Astrocyte (in vitro differentiated cells and primary cell): Measurements from ENCODE around the gene RAD51B. TPM values are rescaled to one million over a fixed set of nuclear protein-coding genes. Genes with fewer than 3 reads are reported as not detected.

Experiments
- DNase-seq: peaks from one replicate; pipeline ENCODE4 v3.0.0-alpha.2; 2010; ENCODE audit warnings: low read depth
- FAIRE-seq: peaks from 2 replicates; lab custom pipeline; 2011; peaks lifted over from hg19 to GRCh38; lab: Jason Lieb, UNC
- H2AFZ ChIP-seq: 2 replicates; pipeline ENCODE4 v1.6.0; 2012; ENCODE audit warnings: low read depth, low read length, inconsistent platforms
- H3K27ac ChIP-seq: 2 replicates; pipeline ENCODE4 v1.5.1; 2011; ENCODE audit warnings: low read depth, low read length, inconsistent platforms
- H3K27me3 ChIP-seq: 2 replicates; pipeline ENCODE4 v1.6.0; 2011; ENCODE audit warnings: low read length, inconsistent platforms; ENCODE audit not compliant: insufficient read depth
- H3K36me3 ChIP-seq: 2 replicates; pipeline ENCODE4 v1.5.1; 2011; ENCODE audit warnings: low read length, inconsistent platforms; ENCODE audit not compliant: insufficient read depth
- H3K4me1 ChIP-seq: 2 replicates; pipeline ENCODE4 v1.5.1; 2011; ENCODE audit warnings: low read length, inconsistent platforms; ENCODE audit not compliant: insufficient read depth
- H3K4me2 ChIP-seq: 2 replicates; pipeline ENCODE4 v1.6.0; 2012; ENCODE audit warnings: low read length, inconsistent platforms
- H3K4me3 ChIP-seq: 2 replicates; pipeline ENCODE4 v1.5.1; 2011; ENCODE audit warnings: low read depth, mild to moderate bottlenecking, low read length, inconsistent platforms; ENCODE audit not compliant: insufficient read depth
- H3K79me2 ChIP-seq: 2 replicates; pipeline ENCODE4 v1.6.0; 2012; ENCODE audit warnings: mild to moderate bottlenecking, low read length, inconsistent platforms; ENCODE audit not compliant: insufficient read depth
- H3K9ac ChIP-seq: 2 replicates; pipeline ENCODE4 v1.6.0; 2012; ENCODE audit warnings: mild to moderate bottlenecking, low read length, inconsistent platforms
- H3K9me3 ChIP-seq: 2 replicates; pipeline ENCODE4 v1.5.1; 2012; ENCODE audit warnings: low read depth, mild to moderate bottlenecking, low read length, inconsistent platforms; ENCODE audit not compliant: insufficient read depth
- H4K20me1 ChIP-seq: 2 replicates; pipeline ENCODE4 v1.6.0; 2012; ENCODE audit warnings: low read length, inconsistent platforms; ENCODE audit not compliant: insufficient read depth
- H3K27ac Mint-ChIP-seq: one replicate; pipeline ENCODE4 v1.8.0; 2021; ENCODE audit warnings: mild to moderate bottlenecking, mixed read lengths; ENCODE audit not compliant: unreplicated experiment
- H3K27me3 Mint-ChIP-seq: one replicate; pipeline ENCODE4 v1.8.0; 2021; ENCODE audit warnings: low read depth, mixed read lengths; ENCODE audit not compliant: unreplicated experiment
- H3K36me3 Mint-ChIP-seq: one replicate; pipeline ENCODE4 v1.8.0; 2021; ENCODE audit warnings: low read depth, mixed read lengths; ENCODE audit not compliant: unreplicated experiment
- H3K4me1 Mint-ChIP-seq: one replicate; pipeline ENCODE4 v1.8.0; 2021; ENCODE audit warnings: low read depth, mixed read lengths; ENCODE audit not compliant: unreplicated experiment
- H3K4me3 Mint-ChIP-seq: one replicate; pipeline ENCODE4 v1.8.0; 2021; ENCODE audit warnings: mild to moderate bottlenecking, moderate library complexity, mixed read lengths; ENCODE audit not compliant: unreplicated experiment
- H3K9me3 Mint-ChIP-seq: one replicate; pipeline ENCODE4 v1.8.0; 2021; ENCODE audit warnings: mild to moderate bottlenecking, mixed read lengths; ENCODE audit not compliant: unreplicated experiment
- EZH2 ChIP-seq: IDR thresholded peaks from 2 replicates; pipeline ENCODE4 v1.6.1; 2012; ENCODE audit warnings: mild to moderate bottlenecking, low read length, inconsistent platforms; ENCODE audit not compliant: insufficient read depth
- total RNA-seq: library from RNA; stranded (reverse); gene quantifications from 2 replicates; pipeline ENCODE4 v1.2.1, GENCODE V29; 2021
- TF ChIP-seq, protein P1 (sequence below): IDR thresholded peaks from 2 replicates; pipeline ENCODE4 v1.5.1; 2011; ENCODE audit warnings: low read depth, mild to moderate bottlenecking, inconsistent platforms, low read length, moderate library complexity; ENCODE audit not compliant: insufficient read depth

The RAD51B gene
- total RNA-seq, 1 donor from 2014 or later, result 10.8 TPM

DNA sequence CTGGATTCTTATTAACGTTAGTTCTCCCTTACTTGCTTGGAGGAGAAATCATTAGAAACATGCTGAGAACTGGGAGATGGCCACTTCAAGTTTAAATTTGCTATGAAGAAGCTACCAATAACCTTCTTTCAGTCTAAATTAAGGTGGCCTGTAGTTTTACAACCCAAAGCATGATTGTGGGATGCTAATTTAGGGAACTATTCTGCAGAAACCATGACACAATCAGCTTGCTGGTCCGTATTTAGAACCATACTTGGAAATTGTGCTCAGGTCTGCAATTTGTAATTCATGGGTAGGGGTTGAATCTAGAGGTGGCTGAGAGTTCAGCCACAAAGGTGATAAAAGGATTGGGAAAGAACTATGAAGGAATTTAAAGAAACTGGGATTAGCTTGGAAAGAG, 405.7 kb downstream of the RAD51B start:
- peaks cover 11% of the 10 kb centered on the region for H3K4me1 Mint-ChIP-seq

DNA sequence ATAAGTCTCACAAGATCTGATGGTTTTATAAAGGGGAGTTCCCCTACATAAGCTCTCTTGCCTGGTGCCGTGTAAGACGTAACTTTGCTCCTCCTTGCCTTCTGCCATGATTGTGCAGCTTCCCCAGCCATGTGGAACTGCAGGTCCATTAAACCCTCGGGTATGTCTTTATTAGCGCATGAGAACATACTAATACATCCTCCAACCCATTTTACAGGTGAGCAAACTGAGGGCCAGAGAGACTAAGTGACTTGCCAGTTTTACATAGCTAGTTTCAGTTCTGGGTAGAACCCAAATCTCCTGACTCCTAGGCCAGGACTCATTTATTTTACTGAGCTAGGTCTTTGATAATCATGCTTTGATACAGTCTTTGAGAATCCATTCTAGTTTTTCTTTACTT, 406.9 kb downstream of the RAD51B start:
- no peaks in the 10 kb centered on the region for H3K9me3 ChIP-seq
- DNase-seq (no peak), FAIRE-seq (peak; percentile 5)
- no peaks in the 10 kb centered on the region for H3K27me3 ChIP-seq
- H3K27ac ChIP-seq, result no peak overlapping the region
- H2AFZ ChIP-seq, result no peak overlapping the region
- no peak overlapping the region for H3K4me3 ChIP-seq
- no peaks in the 10 kb centered on the region for H3K79me2 ChIP-seq
- H3K36me3 ChIP-seq, result no peaks in the 10 kb centered on the region
- Mint-ChIP-seq H3K27ac (no peak overlapping the region), H3K27me3 (no peaks in the 10 kb centered on the region), H3K4me3 (no peak overlapping the region), H3K9me3 (no peaks in the 10 kb centered on the region), H3K4me1 (peaks cover 11% of the 10 kb centered on the region), H3K36me3 (peaks cover 1% of the 10 kb centered on the region)
- H3K4me2 ChIP-seq, result no peak overlapping the region
- no peak overlapping the region for H3K9ac ChIP-seq
- H4K20me1 ChIP-seq, result no peaks in the 10 kb centered on the region
- TF ChIP-seq, protein P1, sequence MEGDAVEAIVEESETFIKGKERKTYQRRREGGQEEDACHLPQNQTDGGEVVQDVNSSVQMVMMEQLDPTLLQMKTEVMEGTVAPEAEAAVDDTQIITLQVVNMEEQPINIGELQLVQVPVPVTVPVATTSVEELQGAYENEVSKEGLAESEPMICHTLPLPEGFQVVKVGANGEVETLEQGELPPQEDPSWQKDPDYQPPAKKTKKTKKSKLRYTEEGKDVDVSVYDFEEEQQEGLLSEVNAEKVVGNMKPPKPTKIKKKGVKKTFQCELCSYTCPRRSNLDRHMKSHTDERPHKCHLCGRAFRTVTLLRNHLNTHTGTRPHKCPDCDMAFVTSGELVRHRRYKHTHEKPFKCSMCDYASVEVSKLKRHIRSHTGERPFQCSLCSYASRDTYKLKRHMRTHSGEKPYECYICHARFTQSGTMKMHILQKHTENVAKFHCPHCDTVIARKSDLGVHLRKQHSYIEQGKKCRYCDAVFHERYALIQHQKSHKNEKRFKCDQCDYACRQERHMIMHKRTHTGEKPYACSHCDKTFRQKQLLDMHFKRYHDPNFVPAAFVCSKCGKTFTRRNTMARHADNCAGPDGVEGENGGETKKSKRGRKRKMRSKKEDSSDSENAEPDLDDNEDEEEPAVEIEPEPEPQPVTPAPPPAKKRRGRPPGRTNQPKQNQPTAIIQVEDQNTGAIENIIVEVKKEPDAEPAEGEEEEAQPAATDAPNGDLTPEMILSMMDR, result no peak
- no peak for TF ChIP-seq EZH2
- H3K4me1 ChIP-seq, result peaks cover 14% of the 10 kb centered on the region

More for the DNA sequence above, 405.7 kb downstream of the RAD51B start:
- Histone ChIP-seq H3K79me2 (no peaks in the 10 kb centered on the region), H3K9ac (no peak overlapping the region), H3K9me3 (no peaks in the 10 kb centered on the region), H3K4me2 (no peak overlapping the region), H3K4me1 (peaks cover 3% of the 10 kb centered on the region), H3K36me3 (no peaks in the 10 kb centered on the region), H3K27me3 (no peaks in the 10 kb centered on the region), H3K4me3 (no peak overlapping the region), H2AFZ (no peak overlapping the region), H4K20me1 (no peaks in the 10 kb centered on the region), H3K27ac (no peak overlapping the region)
- FAIRE-seq, result no peak
- Mint-ChIP-seq H3K27ac (no peak overlapping the region), H3K36me3 (peaks cover 1% of the 10 kb centered on the region), H3K4me3 (no peak overlapping the region), H3K27me3 (no peaks in the 10 kb centered on the region), H3K9me3 (no peaks in the 10 kb centered on the region)
- no peak for DNase-seq
- TF ChIP-seq, protein P1, result no peak
- no peak for TF ChIP-seq EZH2

DNA sequence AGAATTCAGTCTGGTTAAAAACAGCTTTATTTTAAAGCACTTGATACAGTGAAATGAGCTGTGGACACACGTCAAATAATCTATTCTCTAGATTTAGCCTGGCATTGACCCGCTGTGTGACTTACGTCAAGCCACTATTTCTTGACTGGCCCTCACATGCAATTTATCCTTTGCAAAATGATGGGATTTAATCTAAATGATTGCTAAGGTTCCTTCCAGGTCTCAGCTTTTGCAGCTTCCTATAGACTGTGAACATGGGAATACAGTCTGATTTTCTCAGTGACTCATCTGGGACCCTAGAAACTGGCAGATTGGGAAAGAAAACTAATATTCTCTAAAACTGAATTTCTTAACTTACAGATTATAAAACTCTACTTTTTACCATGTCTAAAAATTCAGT, 409.1 kb downstream of the RAD51B start:
- H3K4me1 ChIP-seq, result peaks cover 28% of the 10 kb centered on the region
- H3K36me3 Mint-ChIP-seq, result peaks cover 1% of the 10 kb centered on the region
- no peak overlapping the region for H3K4me3 Mint-ChIP-seq
- H3K4me3 ChIP-seq, result no peak overlapping the region
- FAIRE-seq (no peak), DNase-seq (no peak)
- H3K4me1 Mint-ChIP-seq, result peaks cover 10% of the 10 kb centered on the region
- no peak overlapping the region for H3K4me2 ChIP-seq
- no peaks in the 10 kb centered on the region for H3K79me2 ChIP-seq
- no peaks in the 10 kb centered on the region for H3K27me3 ChIP-seq
- no peak overlapping the region for H3K27ac ChIP-seq
- no peaks in the 10 kb centered on the region for H3K9me3 ChIP-seq
- TF ChIP-seq, protein P1, result no peak
- TF ChIP-seq EZH2, result no peak
- H3K36me3 ChIP-seq, result no peaks in the 10 kb centered on the region
- no peaks in the 10 kb centered on the region for H3K27me3 Mint-ChIP-seq
- H3K9me3 Mint-ChIP-seq, result no peaks in the 10 kb centered on the region
- no peaks in the 10 kb centered on the region for H4K20me1 ChIP-seq
- no peak overlapping the region for H3K27ac Mint-ChIP-seq
- H2AFZ ChIP-seq, result no peak overlapping the region
- H3K9ac ChIP-seq, result no peak overlapping the region
